Stimulated activated CD4-positive, alpha-beta T cell treated with anti-CD3 and anti-CD28 coated beads, Interleukin-2, amount 100 ng/mL, for 4 hours (primary cell): ENCODE results near the gene CYP2D6.
"Not testable (repeated sequence)": the region's sequence is repeated elsewhere in the genome, so short reads cannot be mapped to it uniquely, and the experiment has no call there.

Experiments
- DNase-seq: peaks from one replicate; pipeline ENCODE4 v3.0.0-alpha.2; 2020; ENCODE audit warnings: low read depth

The CYP2D6 gene

GRCh38 chr22:42130639-42131431 lies at the start of gene CYP2D6:
CYP2D6 (minus strand) TSS chr22:42130810; CDS start chr22:42130791, 19 bp downstream.
- not testable (repeated sequence) for DNase-seq

GRCh38 chr22:42179616-42180015 lies 49.0 kb upstream of the CYP2D6 start:
- no peak for DNase-seq

GRCh38 chr22:42178910-42179519 lies 48.4 kb upstream of the CYP2D6 start:
- no peak for DNase-seq

GRCh38 chr22:42177891-42178336 lies 47.3 kb upstream of the CYP2D6 start:
- no peak for DNase-seq

- DNase-seq, result no peak
Observed at GRCh38 chr22:42176255-42176915, 45.8 kb upstream of the CYP2D6 start.

- DNase-seq, result no peak
Observed at GRCh38 chr22:42174062-42174461, 43.5 kb upstream of the CYP2D6 start.

GRCh38 chr22:42173183-42173926 lies 42.7 kb upstream of the CYP2D6 start:
- DNase-seq, result no peak

GRCh38 chr22:42172773-42173172 lies 42.2 kb upstream of the CYP2D6 start:
- DNase-seq, result no peak

- DNase-seq, result no peak
Observed at GRCh38 chr22:42171946-42172719, 41.5 kb upstream of the CYP2D6 start.

- no peak for DNase-seq
Observed at GRCh38 chr22:42171417-42171816, 40.8 kb upstream of the CYP2D6 start.

GRCh38 chr22:42170946-42171345 lies 40.3 kb upstream of the CYP2D6 start:
- DNase-seq, result no peak

GRCh38 chr22:42169055-42169469 lies 38.5 kb upstream of the CYP2D6 start:
- DNase-seq, result peak; percentile 50

GRCh38 chr22:42168476-42168875 lies 37.9 kb upstream of the CYP2D6 start:
- no peak for DNase-seq

- DNase-seq, result no peak
Observed at GRCh38 chr22:42167066-42167465, 36.5 kb upstream of the CYP2D6 start.

- no peak for DNase-seq
Observed at GRCh38 chr22:42164901-42165300, 34.3 kb upstream of the CYP2D6 start.

- no peak for DNase-seq
Observed at GRCh38 chr22:42163515-42163914, 32.9 kb upstream of the CYP2D6 start.

- no peak for DNase-seq
Observed at GRCh38 chr22:42162728-42163489, 32.3 kb upstream of the CYP2D6 start.

- no peak for DNase-seq
Observed at GRCh38 chr22:42160830-42161696, 30.5 kb upstream of the CYP2D6 start.

GRCh38 chr22:42160251-42160650 lies 29.6 kb upstream of the CYP2D6 start:
- no peak for DNase-seq
